Natural killer cell (primary cell): ENCODE measurements around the gene SMIM22. TPM values are rescaled to one million over a fixed set of nuclear protein-coding genes. Genes with fewer than 3 reads are reported as not detected.
A peak's percentile ranks its signal among the peaks of the same experiment; 100 is the strongest.

ENCODE experiments used
- ATAC-seq, 3 donors: fragments of 150-1000 bp in 2 of 3; fragments of 200-7000 bp in 1 of 3; cut with Tn5 transposase; 1 replicate in 1 of 3; 2 replicates in 2 of 3; pipeline ENCODE4 v1.10.0; 2021; ENCODE audit warnings: mild to moderate bottlenecking in 2 of 3, moderate library complexity in 2 of 3
- DNase-seq, 2 donors: peaks; one replicate each; pipeline versions ENCODE4 v3.0.0 to v3.0.0-alpha.2; 2013 to 2021; ENCODE audit warnings: mixed read lengths in 1 of 2
- H3K27ac ChIP-seq: one replicate; pipeline ENCODE4 v1.5.1; 2013; ENCODE audit warnings: mild to moderate bottlenecking, low read length
- H3K27me3 ChIP-seq: one replicate; pipeline ENCODE4 v1.6.1; 2013; ENCODE audit warnings: low read length; ENCODE audit not compliant: control insufficient read depth, insufficient read depth
- H3K36me3 ChIP-seq: one replicate; pipeline ENCODE4 v1.6.1; 2013; ENCODE audit warnings: low read length; ENCODE audit not compliant: control insufficient read depth, insufficient read depth
- H3K4me1 ChIP-seq: one replicate; pipeline ENCODE4 v1.6.1; 2013; ENCODE audit warnings: low read length; ENCODE audit not compliant: control insufficient read depth, insufficient read depth
- H3K4me3 ChIP-seq: one replicate; pipeline ENCODE4 v1.5.1; 2013; ENCODE audit warnings: low read length
- H3K9me3 ChIP-seq: one replicate; pipeline ENCODE4 v1.6.1; 2013; ENCODE audit warnings: low read length; ENCODE audit not compliant: control insufficient read depth, insufficient read depth
- H3K27ac Mint-ChIP-seq, 2 donors: one replicate each; pipeline ENCODE4 v1.8.0; 2022; ENCODE audit warnings: mild to moderate bottlenecking in 2 of 2, mixed read lengths in 2 of 2, moderate library complexity in 1 of 2
- H3K27me3 Mint-ChIP-seq, 2 donors: one replicate each; pipeline ENCODE4 v1.8.0; 2022; ENCODE audit warnings: low read depth in 2 of 2, mixed read lengths in 2 of 2
- H3K36me3 Mint-ChIP-seq: one replicate; pipeline ENCODE4 v1.8.0; 2022; ENCODE audit warnings: mixed read lengths
- H3K4me1 Mint-ChIP-seq, 2 donors: one replicate each; pipeline ENCODE4 v1.8.0; 2022; ENCODE audit warnings: mixed read lengths in 2 of 2
- H3K4me3 Mint-ChIP-seq: one replicate; pipeline ENCODE4 v1.8.0; 2022; ENCODE audit warnings: mild to moderate bottlenecking, moderate library complexity, mixed read lengths
- H3K9me3 Mint-ChIP-seq, 2 donors: one replicate each; pipeline ENCODE4 v1.8.0; 2022; ENCODE audit warnings: mixed read lengths in 2 of 2
- WGBS: methylation state at CpG from one replicate; pipeline ENCODE4 v1.1.7; 2013; ENCODE audit warnings: missing lambda C conversion rate; ENCODE audit not compliant: insufficient coverage; 5-methylcytosine and 5-hydroxymethylcytosine counted together
- intact Hi-C: fragments of 100-400 bp; cut with micrococcal nuclease; formaldehyde crosslinking; loops from one replicate; pipeline ENCODE4 v1.14.2; 2022
- total RNA-seq, 4 donors: library from RNA; stranded (reverse); fragments of 120-200 nt in 1 of 4; gene quantifications; one replicate each; pipeline versions ENCODE4 v1.2.3 to v1.2.4, GENCODE V29; 2013 to 2022
- TF ChIP-seq, protein P1 (sequence below): fragments of 200-600 bp; IDR thresholded peaks from one replicate; pipeline ENCODE4 v1.8.0; 2022; ENCODE audit warnings: antibody characterized with exemption

Gene SMIM22, protein sequence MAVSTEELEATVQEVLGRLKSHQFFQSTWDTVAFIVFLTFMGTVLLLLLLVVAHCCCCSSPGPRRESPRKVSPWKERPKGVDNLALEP
- not detected for total RNA-seq
- total RNA-seq (2013), result not detected

DNA sequence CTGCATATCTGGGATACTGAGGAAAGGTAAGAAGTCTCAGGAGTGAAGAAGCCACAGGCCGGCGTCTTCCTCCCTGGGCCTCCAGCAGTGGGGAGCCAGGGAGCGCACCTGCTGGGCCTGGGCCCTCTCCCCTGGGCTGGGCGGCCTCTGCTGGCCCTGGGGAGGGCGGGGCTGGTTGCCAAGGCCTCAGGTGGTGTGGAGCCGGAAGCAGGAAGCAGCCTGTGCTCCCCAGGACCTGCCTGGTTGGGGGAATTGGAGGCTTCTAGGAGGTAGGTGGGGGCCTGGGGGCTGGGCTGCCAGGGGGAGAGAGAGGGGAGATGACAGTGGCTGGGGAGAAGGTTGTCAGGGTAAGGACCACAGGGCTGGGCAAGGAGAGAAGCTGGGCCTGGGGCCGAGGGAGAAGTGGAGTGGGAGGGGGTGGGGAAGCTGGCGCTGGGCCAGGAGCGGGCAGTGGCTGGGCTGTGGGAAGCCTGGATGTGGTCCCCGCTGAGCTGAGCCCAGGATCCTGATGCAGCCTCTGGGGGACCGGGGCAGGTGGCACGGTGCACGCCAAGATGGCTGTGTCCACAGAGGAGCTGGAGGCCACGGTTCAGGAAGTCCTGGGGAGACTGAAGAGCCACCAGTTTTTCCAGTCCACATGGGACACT lies at the start of gene SMIM22:
Gene SMIM22 (plus strand): TSS at position 189 of the 647 bp plus-strand sequence. CDS start 366 bp downstream, at position 555.
- no peaks in the 10 kb centered on the region for H3K36me3 ChIP-seq

GRCh38 chr16:4746215-4746614 lies 49.0 kb upstream of the SMIM22 start:
- intact Hi-C loops, result no loop called here
- Histone ChIP-seq H3K27ac (no peak overlapping the region), H3K4me3 (no peak overlapping the region), H3K4me1 (no peaks in the 10 kb centered on the region), H3K27me3 (no peaks in the 10 kb centered on the region), H3K9me3 (no peaks in the 10 kb centered on the region), H3K36me3 (peaks cover 6% of the 10 kb centered on the region)
- Mint-ChIP-seq H3K27ac (no peak overlapping the region), H3K4me3 (no peak overlapping the region), H3K36me3 (no peaks in the 10 kb centered on the region), H3K9me3 (no peaks in the 10 kb centered on the region), H3K27me3 (no peaks in the 10 kb centered on the region), H3K4me1 (peaks cover 17% of the 10 kb centered on the region in 2 donors)
- ATAC-seq, result no peak
- WGBS, result 90% methylated on average over 8 of the region's 8 CpGs
- DNase-seq, result no peak
- TF ChIP-seq, protein P1, sequence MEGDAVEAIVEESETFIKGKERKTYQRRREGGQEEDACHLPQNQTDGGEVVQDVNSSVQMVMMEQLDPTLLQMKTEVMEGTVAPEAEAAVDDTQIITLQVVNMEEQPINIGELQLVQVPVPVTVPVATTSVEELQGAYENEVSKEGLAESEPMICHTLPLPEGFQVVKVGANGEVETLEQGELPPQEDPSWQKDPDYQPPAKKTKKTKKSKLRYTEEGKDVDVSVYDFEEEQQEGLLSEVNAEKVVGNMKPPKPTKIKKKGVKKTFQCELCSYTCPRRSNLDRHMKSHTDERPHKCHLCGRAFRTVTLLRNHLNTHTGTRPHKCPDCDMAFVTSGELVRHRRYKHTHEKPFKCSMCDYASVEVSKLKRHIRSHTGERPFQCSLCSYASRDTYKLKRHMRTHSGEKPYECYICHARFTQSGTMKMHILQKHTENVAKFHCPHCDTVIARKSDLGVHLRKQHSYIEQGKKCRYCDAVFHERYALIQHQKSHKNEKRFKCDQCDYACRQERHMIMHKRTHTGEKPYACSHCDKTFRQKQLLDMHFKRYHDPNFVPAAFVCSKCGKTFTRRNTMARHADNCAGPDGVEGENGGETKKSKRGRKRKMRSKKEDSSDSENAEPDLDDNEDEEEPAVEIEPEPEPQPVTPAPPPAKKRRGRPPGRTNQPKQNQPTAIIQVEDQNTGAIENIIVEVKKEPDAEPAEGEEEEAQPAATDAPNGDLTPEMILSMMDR, result no peak

More for the DNA sequence above, at the start of gene SMIM22:
- intact Hi-C loops, result no loop called here
- ATAC-seq, result no peak
- Mint-ChIP-seq H3K4me1 (peaks cover 0 to under 1% of the 10 kb centered on the region in 2 donors), H3K36me3 (no peaks in the 10 kb centered on the region), H3K27me3 (peaks cover 0 to 3% of the 10 kb centered on the region in 2 donors), H3K9me3 (no peaks in the 10 kb centered on the region), H3K27ac (no peak within 1 kb of the TSS), H3K4me3 (no peak within 1 kb of the TSS)
- DNase-seq, result no peak
- H3K9me3 ChIP-seq, result no peaks in the 10 kb centered on the region
- H3K27ac ChIP-seq, result no peak within 1 kb of the TSS
- TF ChIP-seq, protein P1, result no peak
- 93% methylated on average over 14 of the region's 14 CpGs for WGBS
- no peak within 1 kb of the TSS for H3K4me3 ChIP-seq
- no peaks in the 10 kb centered on the region for H3K27me3 ChIP-seq
- H3K4me1 ChIP-seq, result peaks cover 3% of the 10 kb centered on the region

DNA sequence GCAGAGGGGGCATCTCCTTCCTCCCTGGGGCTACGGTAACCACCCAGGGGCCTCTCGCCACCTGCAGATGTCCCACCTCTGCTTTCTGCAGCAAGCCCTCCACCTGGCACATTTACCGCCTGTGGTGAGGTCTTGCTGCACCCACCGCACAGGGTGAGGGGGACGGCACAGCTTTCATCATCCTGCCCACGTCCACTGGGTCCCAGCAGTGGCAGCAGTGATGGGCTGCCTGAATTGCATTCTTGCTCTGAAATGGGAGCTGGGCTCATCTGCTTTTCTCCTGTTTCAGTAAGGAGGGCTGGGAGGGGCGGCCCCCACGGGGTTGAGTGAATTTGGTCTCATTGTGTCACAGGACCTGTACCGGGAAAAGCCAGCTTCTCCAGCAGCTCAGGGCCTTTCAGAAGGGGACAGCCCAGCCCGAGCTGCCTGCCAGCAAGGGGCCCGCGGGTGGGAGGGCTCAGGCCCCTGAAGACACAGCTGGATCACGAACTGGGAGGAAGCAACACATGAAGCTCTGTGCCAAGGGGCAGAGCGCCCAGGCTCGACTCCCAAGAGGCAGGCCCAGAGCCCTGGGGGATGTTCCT lies 48.1 kb upstream of the SMIM22 start:
- H3K4me3 Mint-ChIP-seq, result no peak overlapping the region
- H3K27ac Mint-ChIP-seq, result peak overlapping the region; percentile 18 to 77
- no peak for ATAC-seq

More for the DNA sequence above, 48.1 kb upstream of the SMIM22 start:
- no peaks in the 10 kb centered on the region for H3K27me3 ChIP-seq
- no peak overlapping the region for H3K4me3 ChIP-seq
- H3K4me1 ChIP-seq, result no peaks in the 10 kb centered on the region
- H3K36me3 ChIP-seq, result peaks cover 14% of the 10 kb centered on the region
- H3K9me3 Mint-ChIP-seq, result no peaks in the 10 kb centered on the region
- TF ChIP-seq, protein P1, result no peak
- no peak for DNase-seq
- intact Hi-C loops, result no loop called here
- H3K36me3 Mint-ChIP-seq, result no peaks in the 10 kb centered on the region
- peaks cover 17% of the 10 kb centered on the region in 2 donors for H3K4me1 Mint-ChIP-seq
- no peaks in the 10 kb centered on the region for H3K27me3 Mint-ChIP-seq
- H3K9me3 ChIP-seq, result no peaks in the 10 kb centered on the region
- 56% methylated on average over 15 of the region's 15 CpGs for WGBS
- no peak overlapping the region for H3K27ac ChIP-seq
